A673 (cell line): Measurements from ENCODE around the gene KRTAP4-5.

Experiments used
- CTCF ChIP-seq: fragments of 300-800, 200-600 bp; sonication (generic); conservative IDR thresholded peaks from 2 replicates; pipeline ENCODE4 v1.5.1; 2017; ENCODE audit warnings: low read depth, mild to moderate bottlenecking, antibody characterized with exemption, low read length, moderate library complexity, mixed read lengths
- EZH2 ChIP-seq: fragments of 200-600 bp; sonication (generic); IDR thresholded peaks from 2 replicates; pipeline ENCODE4 v1.6.1; 2017; ENCODE audit warnings: borderline replicate concordance, low read depth, mild to moderate bottlenecking, mixed read lengths, antibody characterized with exemption, low read length; ENCODE audit not compliant: poor library complexity, severe bottlenecking

- TF ChIP-seq CTCF (no peak), EZH2 (no peak)
These were observed 23.2 kb downstream of the KRTAP4-5 start for GRCh38 chr17:41126412-41126811.
